GM23338 (cell line): Measurements from ENCODE around the gene PIKFYVE. TPM values are rescaled to one million over a fixed set of nuclear protein-coding genes. Genes with fewer than 3 reads are reported as not detected.

Source experiments
- ATAC-seq: fragments of 200-7000 bp; cut with Tn5 transposase; 3 replicates; pipeline ENCODE4 v1.9.1; 2020
- DNase-seq: peaks from one replicate; pipeline ENCODE4 v3.0.0-alpha.2; 2015; ENCODE audit warnings: low spot score
- H2AFZ ChIP-seq: fragments of 200-600 bp; sonication (generic); 2 replicates; pipeline ENCODE4 v1.8.0; 2016; ENCODE audit warnings: antibody characterized with exemption, mild to moderate bottlenecking, moderate library complexity
- H3F3A ChIP-seq: fragments of 200-600 bp; sonication (generic); replicated peaks from 2 replicates; pipeline ENCODE4 v1.8.0; 2017; ENCODE audit warnings: antibody characterized with exemption, mixed run types, low read depth
- H3K27ac ChIP-seq: fragments of 200-600 bp; sonication (generic); 2 replicates; pipeline ENCODE4 v1.6.1; 2016; ENCODE audit warnings: low read depth
- H3K27me3 ChIP-seq: fragments of 200-600 bp; sonication (generic); 2 replicates; pipeline ENCODE4 v1.8.0; 2016; ENCODE audit warnings: mild to moderate bottlenecking, mixed run types, moderate library complexity; ENCODE audit not compliant: insufficient read depth
- H3K36me3 ChIP-seq: fragments of 200-600 bp; sonication (generic); 2 replicates; pipeline ENCODE4 v1.8.0; 2016; ENCODE audit warnings: mild to moderate bottlenecking; ENCODE audit not compliant: insufficient read depth
- H3K4me1 ChIP-seq: fragments of 200-600 bp; sonication (generic); 2 replicates; pipeline ENCODE4 v1.8.0; 2016; ENCODE audit warnings: mild to moderate bottlenecking, moderate library complexity; ENCODE audit not compliant: insufficient read depth
- H3K4me2 ChIP-seq: fragments of 200-600 bp; sonication (generic); 2 replicates; pipeline ENCODE4 v1.7.1; 2017; ENCODE audit warnings: mixed run types
- H3K4me3 ChIP-seq: fragments of 200-600 bp; sonication (generic); 2 replicates; pipeline ENCODE4 v1.6.1; 2016; ENCODE audit warnings: mixed run types
- H3K79me2 ChIP-seq: fragments of 200-600 bp; sonication (generic); replicated peaks from 2 replicates; pipeline ENCODE4 v1.8.0; 2017; ENCODE audit warnings: mild to moderate bottlenecking; ENCODE audit not compliant: insufficient read depth
- H3K9me2 ChIP-seq: fragments of 200-600 bp; sonication (generic); 2 replicates; pipeline ENCODE4 v1.8.0; 2017; ENCODE audit not compliant: insufficient read depth
- H4K20me1 ChIP-seq: fragments of 200-600 bp; sonication (generic); replicated peaks from 2 replicates; pipeline ENCODE4 v1.8.0; 2017; ENCODE audit warnings: mild to moderate bottlenecking; ENCODE audit not compliant: insufficient read depth
- H3K27ac Mint-ChIP-seq: 2 replicates; pipeline ENCODE4 v1.8.0; 2020; ENCODE audit warnings: inconsistent platforms, mild to moderate bottlenecking, moderate library complexity, mixed read lengths
- H3K27me3 Mint-ChIP-seq: 3 replicates; pipeline ENCODE4 v1.8.0; 2022; ENCODE audit warnings: low read depth, mild to moderate bottlenecking, moderate library complexity, mixed read lengths, inconsistent platforms; ENCODE audit not compliant: insufficient read depth, poor library complexity
- H3K36me3 Mint-ChIP-seq: 3 replicates; pipeline ENCODE4 v1.8.0; 2021; ENCODE audit warnings: low read depth, mild to moderate bottlenecking, inconsistent platforms, moderate library complexity, mixed read lengths
- H3K4me1 Mint-ChIP-seq: 3 replicates; pipeline ENCODE4 v1.8.0; 2020; ENCODE audit warnings: mild to moderate bottlenecking, inconsistent platforms, mixed read lengths
- H3K4me3 Mint-ChIP-seq: 3 replicates; pipeline ENCODE4 v1.8.0; 2021; ENCODE audit warnings: moderate library complexity, mild to moderate bottlenecking, inconsistent platforms, mixed read lengths
- H3K9me3 Mint-ChIP-seq: 3 replicates; pipeline ENCODE4 v1.8.0; 2020; ENCODE audit warnings: moderate library complexity, mild to moderate bottlenecking, inconsistent platforms, mixed read lengths
- CREB1 ChIP-seq: fragments of 250-450 bp; sonication (Bioruptor Pico); IDR thresholded peaks from 2 replicates; pipeline ENCODE4 v1.5.0; 2020; ENCODE audit warnings: low read depth, mild to moderate bottlenecking, moderate library complexity
- EZH2 ChIP-seq: fragments of 200-600 bp; sonication (generic); IDR thresholded peaks from one replicate; pipeline ENCODE4 v1.8.0; 2017; ENCODE audit warnings: antibody characterized with exemption, mild to moderate bottlenecking, low read depth; ENCODE audit not compliant: unreplicated experiment
- EZH2phosphoT487 ChIP-seq: fragments of 200-600 bp; sonication (generic); IDR thresholded peaks from one replicate; pipeline ENCODE4 v1.8.1; 2018; ENCODE audit warnings: antibody characterized with exemption; ENCODE audit not compliant: unreplicated experiment
- JUNB ChIP-seq: IDR thresholded peaks from one replicate; pipeline ENCODE4 v1.6.1; 2016; ENCODE audit warnings: antibody characterized with exemption; ENCODE audit not compliant: unreplicated experiment
- NANOG ChIP-seq: IDR thresholded peaks from 2 replicates; pipeline ENCODE4 v1.6.1; 2016; ENCODE audit warnings: antibody characterized with exemption, borderline replicate concordance
- STAT1 ChIP-seq: IDR thresholded peaks from one replicate; pipeline ENCODE4 v1.6.1; 2016; ENCODE audit warnings: antibody characterized with exemption; ENCODE audit not compliant: unreplicated experiment
- ZNF114 ChIP-seq: fragments of 250-450 bp; sonication (Bioruptor Pico); IDR thresholded peaks from 2 replicates; pipeline ENCODE4 v1.5.0; 2020; ENCODE audit warnings: mild to moderate bottlenecking, moderate library complexity
- ZNF331 ChIP-seq: fragments of 250-450 bp; sonication (Bioruptor Pico); IDR thresholded peaks from 2 replicates; pipeline ENCODE4 v1.5.0; 2020; ENCODE audit warnings: low read depth, mild to moderate bottlenecking, moderate library complexity
- polyA plus RNA-seq: library from polyadenylated mRNA; unstranded; fragments of >200 nt; fragmentation: Nextera tagmentation; extraction: Ambion mirVana; gene quantifications from 2 replicates; pipeline ENCODE4 v1.2.1, GENCODE V29; 2016
- total RNA-seq: library from RNA; depleted of rRNA; stranded (reverse); fragments of >200 nt; shearing (Covaris generic); gene quantifications from 2 replicates; pipeline ENCODE4 v1.2.3, GENCODE V29; 2014
- TF ChIP-seq, protein P1 (sequence below): fragments of 250-450 bp; sonication (Bioruptor Pico); IDR thresholded peaks from 2 replicates; pipeline ENCODE4 v1.5.0; 2020; ENCODE audit warnings: mild to moderate bottlenecking, moderate library complexity
- TF ChIP-seq, protein P2 (sequence below): IDR thresholded peaks from one replicate; pipeline ENCODE4 v1.6.1; 2018; ENCODE audit warnings: antibody characterized with exemption; ENCODE audit not compliant: unreplicated experiment
- TF ChIP-seq, protein P3 (sequence below): IDR thresholded peaks from 2 replicates; pipeline ENCODE4 v1.6.1; 2016; ENCODE audit warnings: antibody characterized with exemption

The PIKFYVE gene
- total and polyA plus RNA-seq, 2 experiments from 2014 or later: 15.1 to 48.0 TPM

DNA sequence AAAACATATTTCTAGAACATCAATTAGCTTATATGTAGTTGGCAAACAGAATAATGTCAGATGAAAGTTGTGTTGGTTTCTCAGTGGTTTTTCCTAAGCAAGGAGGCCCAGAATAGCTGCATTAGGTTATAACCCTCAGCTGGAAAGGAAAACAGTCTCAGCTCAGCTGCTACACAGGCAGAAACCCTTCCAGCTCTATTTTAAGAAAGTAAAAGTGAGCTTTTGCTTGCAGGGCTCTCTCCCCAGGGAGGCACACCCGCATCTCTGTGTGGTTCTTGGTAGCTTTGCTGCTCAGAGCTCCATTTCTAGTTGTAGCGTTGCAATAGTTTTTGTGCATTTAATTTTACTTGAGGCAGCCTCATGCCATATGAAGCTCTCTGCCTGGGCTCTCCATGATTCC, 54.6 kb downstream of the PIKFYVE start (continued):
- TF ChIP-seq, protein P1, sequence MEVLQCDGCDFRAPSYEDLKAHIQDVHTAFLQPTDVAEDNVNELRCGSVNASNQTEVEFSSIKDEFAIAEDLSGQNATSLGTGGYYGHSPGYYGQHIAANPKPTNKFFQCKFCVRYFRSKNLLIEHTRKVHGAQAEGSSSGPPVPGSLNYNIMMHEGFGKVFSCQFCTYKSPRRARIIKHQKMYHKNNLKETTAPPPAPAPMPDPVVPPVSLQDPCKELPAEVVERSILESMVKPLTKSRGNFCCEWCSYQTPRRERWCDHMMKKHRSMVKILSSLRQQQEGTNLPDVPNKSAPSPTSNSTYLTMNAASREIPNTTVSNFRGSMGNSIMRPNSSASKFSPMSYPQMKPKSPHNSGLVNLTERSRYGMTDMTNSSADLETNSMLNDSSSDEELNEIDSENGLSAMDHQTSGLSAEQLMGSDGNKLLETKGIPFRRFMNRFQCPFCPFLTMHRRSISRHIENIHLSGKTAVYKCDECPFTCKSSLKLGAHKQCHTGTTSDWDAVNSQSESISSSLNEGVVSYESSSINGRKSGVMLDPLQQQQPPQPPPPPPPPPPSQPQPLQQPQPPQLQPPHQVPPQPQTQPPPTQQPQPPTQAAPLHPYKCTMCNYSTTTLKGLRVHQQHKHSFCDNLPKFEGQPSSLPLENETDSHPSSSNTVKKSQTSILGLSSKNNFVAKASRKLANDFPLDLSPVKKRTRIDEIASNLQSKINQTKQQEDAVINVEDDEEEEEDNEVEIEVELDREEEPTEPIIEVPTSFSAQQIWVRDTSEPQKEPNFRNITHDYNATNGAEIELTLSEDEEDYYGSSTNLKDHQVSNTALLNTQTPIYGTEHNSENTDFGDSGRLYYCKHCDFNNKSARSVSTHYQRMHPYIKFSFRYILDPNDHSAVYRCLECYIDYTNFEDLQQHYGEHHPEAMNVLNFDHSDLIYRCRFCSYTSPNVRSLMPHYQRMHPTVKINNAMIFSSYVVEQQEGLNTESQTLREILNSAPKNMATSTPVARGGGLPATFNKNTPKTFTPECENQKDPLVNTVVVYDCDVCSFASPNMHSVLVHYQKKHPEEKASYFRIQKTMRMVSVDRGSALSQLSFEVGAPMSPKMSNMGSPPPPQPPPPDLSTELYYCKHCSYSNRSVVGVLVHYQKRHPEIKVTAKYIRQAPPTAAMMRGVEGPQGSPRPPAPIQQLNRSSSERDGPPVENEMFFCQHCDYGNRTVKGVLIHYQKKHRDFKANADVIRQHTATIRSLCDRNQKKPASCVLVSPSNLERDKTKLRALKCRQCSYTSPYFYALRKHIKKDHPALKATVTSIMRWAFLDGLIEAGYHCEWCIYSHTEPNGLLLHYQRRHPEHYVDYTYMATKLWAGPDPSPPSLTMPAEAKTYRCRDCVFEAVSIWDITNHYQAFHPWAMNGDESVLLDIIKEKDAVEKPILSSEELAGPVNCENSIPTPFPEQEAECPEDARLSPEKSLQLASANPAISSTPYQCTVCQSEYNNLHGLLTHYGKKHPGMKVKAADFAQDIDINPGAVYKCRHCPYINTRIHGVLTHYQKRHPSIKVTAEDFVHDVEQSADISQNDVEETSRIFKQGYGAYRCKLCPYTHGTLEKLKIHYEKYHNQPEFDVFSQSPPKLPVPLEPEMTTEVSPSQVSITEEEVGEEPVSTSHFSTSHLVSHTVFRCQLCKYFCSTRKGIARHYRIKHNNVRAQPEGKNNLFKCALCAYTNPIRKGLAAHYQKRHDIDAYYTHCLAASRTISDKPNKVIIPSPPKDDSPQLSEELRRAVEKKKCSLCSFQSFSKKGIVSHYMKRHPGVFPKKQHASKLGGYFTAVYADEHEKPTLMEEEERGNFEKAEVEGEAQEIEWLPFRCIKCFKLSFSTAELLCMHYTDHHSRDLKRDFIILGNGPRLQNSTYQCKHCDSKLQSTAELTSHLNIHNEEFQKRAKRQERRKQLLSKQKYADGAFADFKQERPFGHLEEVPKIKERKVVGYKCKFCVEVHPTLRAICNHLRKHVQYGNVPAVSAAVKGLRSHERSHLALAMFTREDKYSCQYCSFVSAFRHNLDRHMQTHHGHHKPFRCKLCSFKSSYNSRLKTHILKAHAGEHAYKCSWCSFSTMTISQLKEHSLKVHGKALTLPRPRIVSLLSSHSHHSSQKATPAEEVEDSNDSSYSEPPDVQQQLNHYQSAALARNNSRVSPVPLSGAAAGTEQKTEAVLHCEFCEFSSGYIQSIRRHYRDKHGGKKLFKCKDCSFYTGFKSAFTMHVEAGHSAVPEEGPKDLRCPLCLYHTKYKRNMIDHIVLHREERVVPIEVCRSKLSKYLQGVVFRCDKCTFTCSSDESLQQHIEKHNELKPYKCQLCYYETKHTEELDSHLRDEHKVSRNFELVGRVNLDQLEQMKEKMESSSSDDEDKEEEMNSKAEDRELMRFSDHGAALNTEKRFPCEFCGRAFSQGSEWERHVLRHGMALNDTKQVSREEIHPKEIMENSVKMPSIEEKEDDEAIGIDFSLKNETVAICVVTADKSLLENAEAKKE (CRISPR knock-in tag): no peak
- TF ChIP-seq EZH2phosphoT487 (no peak), EZH2 (no peak)
- TF ChIP-seq, protein P2, sequence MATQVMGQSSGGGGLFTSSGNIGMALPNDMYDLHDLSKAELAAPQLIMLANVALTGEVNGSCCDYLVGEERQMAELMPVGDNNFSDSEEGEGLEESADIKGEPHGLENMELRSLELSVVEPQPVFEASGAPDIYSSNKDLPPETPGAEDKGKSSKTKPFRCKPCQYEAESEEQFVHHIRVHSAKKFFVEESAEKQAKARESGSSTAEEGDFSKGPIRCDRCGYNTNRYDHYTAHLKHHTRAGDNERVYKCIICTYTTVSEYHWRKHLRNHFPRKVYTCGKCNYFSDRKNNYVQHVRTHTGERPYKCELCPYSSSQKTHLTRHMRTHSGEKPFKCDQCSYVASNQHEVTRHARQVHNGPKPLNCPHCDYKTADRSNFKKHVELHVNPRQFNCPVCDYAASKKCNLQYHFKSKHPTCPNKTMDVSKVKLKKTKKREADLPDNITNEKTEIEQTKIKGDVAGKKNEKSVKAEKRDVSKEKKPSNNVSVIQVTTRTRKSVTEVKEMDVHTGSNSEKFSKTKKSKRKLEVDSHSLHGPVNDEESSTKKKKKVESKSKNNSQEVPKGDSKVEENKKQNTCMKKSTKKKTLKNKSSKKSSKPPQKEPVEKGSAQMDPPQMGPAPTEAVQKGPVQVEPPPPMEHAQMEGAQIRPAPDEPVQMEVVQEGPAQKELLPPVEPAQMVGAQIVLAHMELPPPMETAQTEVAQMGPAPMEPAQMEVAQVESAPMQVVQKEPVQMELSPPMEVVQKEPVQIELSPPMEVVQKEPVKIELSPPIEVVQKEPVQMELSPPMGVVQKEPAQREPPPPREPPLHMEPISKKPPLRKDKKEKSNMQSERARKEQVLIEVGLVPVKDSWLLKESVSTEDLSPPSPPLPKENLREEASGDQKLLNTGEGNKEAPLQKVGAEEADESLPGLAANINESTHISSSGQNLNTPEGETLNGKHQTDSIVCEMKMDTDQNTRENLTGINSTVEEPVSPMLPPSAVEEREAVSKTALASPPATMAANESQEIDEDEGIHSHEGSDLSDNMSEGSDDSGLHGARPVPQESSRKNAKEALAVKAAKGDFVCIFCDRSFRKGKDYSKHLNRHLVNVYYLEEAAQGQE: no peak

DNA sequence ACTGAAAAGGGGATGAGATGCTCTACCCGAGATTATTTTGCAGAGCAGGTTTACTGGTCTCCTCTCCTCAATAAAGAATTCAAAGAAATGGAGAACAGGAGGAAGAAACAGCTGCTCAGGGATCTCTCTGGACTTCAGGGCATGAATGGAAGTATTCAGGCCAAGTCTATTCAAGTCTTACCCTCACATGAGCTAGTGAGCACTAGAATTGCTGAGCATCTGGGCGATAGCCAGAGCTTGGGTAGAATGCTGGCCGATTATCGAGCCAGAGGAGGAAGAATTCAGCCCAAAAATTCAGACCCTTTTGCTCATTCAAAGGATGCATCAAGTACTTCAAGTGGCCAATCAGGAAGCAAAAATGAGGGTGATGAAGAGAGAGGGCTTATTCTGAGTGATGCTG, 60.0 kb downstream of the PIKFYVE start:
- no peak for DNase-seq
- H3K4me2 ChIP-seq: no peak overlapping the region
- no peak for ATAC-seq
- Mint-ChIP-seq H3K9me3 (no peaks in the 10 kb centered on the region), H3K4me3 (no peak overlapping the region), H3K27me3 (no peaks in the 10 kb centered on the region), H3K4me1 (no peaks in the 10 kb centered on the region), H3K27ac (no peak overlapping the region), H3K36me3 (peaks cover 52% of the 10 kb centered on the region)
- TF ChIP-seq NANOG (no peak), CREB1 (CRISPR knock-in tag) (no peak), ZNF331 (CRISPR knock-in tag) (no peak), JUNB (no peak), STAT1 (no peak), EZH2 (no peak), ZNF114 (CRISPR knock-in tag) (no peak), EZH2phosphoT487 (no peak)
- TF ChIP-seq, protein P2: no peak
- TF ChIP-seq, protein P3, sequence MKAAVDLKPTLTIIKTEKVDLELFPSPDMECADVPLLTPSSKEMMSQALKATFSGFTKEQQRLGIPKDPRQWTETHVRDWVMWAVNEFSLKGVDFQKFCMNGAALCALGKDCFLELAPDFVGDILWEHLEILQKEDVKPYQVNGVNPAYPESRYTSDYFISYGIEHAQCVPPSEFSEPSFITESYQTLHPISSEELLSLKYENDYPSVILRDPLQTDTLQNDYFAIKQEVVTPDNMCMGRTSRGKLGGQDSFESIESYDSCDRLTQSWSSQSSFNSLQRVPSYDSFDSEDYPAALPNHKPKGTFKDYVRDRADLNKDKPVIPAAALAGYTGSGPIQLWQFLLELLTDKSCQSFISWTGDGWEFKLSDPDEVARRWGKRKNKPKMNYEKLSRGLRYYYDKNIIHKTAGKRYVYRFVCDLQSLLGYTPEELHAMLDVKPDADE: no peak
- H3K79me2 ChIP-seq: no peaks in the 10 kb centered on the region
- no peaks in the 10 kb centered on the region for H3F3A ChIP-seq
- H3K4me1 ChIP-seq: no peaks in the 10 kb centered on the region
- H3K9me2 ChIP-seq: no peaks in the 10 kb centered on the region
- H3K4me3 ChIP-seq: no peak overlapping the region
- peaks cover 63% of the 10 kb centered on the region for H3K36me3 ChIP-seq
- peaks cover 5% of the 10 kb centered on the region; the same call in 1 of the 2 replicates for H4K20me1 ChIP-seq
- H3K27ac ChIP-seq: no peak overlapping the region
- no peak overlapping the region for H2AFZ ChIP-seq
- H3K27me3 ChIP-seq: no peaks in the 10 kb centered on the region
